Endothelial cell of hepatic sinusoid (primary cell): Measurements from ENCODE around the gene SLC35A2.

ENCODE experiments used
- in situ Hi-C: cut with HindIII; loops from 2 replicates; pipeline ENCODE4 v1.10.0; 2017; ENCODE audit warnings: low sequenced_read_pairs

Gene SLC35A2

DNA sequence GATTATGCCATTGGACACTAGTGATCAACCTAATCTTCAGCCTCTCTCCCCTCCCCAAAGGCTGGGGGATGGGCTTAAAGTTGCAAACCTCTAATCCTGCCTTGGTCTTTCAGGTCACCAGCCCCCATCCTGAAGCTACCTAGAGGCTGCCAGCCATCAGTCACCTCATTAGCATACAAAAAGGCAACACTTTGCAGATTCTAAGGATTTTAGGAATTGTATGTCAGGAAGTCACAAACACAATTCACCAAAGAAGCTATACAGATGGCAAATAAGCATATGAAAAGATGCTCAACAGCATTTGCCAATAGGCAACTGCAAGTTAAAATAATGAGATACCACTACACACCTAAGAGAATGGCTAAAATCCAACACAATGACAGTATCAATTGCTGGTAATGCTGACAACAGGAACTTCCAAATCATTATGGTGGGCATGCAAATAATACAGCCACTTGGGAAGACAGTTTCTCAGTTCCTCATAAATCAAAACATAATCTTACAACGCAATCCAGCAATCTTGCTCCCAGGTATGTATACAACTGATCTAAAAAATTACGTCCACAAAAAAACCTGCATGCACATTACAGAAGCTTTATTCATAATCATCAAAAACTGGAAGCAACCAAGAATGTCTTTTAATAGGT lies 16.4 kb upstream of the SLC35A2 start:
- in situ Hi-C loops: no loop called here

DNA sequence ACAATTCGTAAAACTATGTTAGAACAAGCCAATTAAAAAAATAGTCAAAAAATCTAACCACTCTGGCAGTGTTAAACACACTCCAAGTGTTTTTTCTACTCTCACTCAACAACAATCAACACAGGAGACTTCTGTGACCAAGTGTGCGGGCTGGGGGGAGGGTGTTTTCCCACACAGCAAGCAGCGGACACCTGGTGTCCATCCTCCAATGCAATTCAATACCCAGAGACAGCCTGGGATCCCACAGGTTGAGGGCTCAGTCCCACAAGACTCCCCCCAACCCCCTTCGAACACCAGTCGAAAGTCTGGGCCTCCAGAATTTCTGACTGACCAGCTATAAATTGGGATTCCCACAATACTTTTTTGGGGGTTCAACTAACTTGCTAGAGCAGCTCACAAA lies 15.7 kb upstream of the SLC35A2 start:
- in situ Hi-C loops: no loop called here

DNA sequence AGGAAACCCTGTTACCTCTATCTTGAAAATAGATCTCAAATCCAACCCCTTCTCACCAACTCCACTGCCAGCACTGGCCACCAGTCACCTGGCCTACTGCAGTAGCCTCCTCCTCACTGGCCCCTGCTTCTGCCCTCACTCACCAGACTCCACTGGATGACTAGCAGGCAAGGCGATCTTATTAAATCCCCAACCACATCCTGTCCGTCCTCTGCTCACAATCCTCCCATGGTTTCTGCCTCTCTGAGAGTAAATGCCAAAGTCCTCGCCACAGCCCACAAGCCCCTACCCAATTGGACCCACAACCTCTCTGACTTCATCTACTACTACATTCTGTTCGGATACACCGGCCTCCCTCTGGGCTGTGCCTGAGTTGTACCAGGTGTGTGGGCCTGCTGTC lies 12.8 kb upstream of the SLC35A2 start:
- in situ Hi-C loops: no loop called here

DNA sequence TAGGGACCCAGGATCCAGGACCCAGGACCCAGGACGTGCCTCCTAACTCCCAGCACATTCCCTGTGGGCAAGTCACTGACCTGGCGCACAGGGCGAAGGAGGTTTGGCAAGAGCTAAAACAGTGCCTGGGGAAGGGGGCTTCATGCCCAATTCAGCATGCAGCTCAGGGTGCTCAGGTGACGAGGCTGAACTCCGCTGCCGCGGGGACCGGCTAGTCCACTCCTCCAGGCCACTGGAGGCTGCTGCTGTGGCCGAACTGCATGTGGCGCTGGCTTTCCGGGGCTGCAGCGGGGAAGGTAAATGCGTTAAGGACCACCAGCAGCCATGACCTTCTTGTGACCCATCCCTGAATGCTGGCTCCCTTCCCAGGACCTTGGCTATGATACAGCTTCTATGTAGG lies 12.3 kb upstream of the SLC35A2 start:
- in situ Hi-C loops: no loop called here

DNA sequence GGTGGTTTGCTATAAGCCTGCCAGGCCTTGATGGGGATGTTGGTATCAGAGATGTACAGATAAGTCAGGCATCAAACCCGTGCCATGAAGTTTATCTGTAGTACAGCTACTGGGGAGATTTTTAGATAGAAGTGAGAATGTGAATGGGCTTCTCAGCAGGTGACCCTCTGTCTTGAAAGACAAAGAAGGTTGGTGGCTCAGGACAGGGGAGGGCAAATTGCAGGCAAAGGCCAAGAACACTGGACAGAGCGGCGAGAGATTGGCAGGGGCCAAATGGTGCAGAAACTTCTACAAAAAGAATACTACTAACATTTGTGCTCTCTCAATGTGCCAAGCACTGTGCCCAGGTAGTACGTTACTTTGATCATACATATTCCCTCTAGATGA lies 9.3 kb upstream of the SLC35A2 start:
- in situ Hi-C loops: no loop called here

DNA sequence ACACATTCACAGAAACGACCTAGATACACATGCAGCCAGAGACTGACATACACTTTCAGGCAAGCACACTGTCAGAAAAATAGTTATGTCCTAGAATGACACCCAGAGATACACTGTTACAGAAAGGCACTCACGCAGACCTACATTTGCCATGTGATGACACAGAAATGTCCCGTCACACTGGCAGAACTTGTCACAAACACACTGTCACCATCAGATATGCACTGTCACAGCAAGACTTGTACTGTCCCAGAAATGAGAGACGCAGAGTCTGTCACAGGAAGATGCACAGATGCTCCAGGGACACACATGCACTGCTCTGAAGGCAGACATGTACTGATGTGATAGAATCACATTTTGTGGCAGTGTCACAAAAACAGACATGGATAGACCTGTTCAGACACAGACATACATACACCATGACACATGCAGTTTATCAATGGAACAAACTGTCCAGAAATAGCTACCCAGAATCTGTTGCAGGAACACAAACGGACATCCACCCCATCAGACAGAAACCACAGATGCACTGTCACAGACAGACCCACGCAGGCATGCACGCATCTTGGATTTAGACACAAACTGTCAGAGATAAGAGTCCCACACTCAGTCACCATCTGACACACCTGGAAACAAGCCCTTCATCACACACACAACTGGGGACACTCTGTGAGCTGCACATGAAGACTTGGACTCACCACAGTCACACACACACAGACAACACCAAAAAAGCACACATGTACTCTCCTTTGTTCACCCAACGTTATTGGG lies 8.7 kb upstream of the SLC35A2 start:
- in situ Hi-C loops: no loop called here

DNA sequence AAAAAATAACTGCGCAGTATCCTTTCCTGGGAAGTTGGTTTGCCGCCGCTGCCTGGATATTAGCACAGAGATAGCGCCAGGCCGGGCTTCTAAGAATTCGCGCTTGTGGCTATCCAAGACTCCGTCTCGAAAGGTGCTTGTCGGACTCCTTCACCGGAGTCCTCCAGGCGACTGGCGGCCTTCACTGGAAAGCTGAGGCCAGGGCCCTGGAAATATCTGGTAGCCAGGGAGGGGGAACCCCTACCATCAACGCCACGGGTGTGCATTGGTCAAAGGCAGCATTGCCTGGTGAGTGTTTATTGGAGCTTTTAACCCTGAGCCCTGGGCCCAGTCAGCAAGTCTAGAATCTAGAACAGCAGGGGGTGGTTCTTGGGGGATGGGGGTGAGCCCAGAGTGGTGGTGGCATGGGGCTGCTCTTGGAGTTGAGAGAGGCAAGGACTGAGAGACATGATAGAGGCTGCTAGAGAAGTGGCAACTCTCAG lies 8.0 kb upstream of the SLC35A2 start:
- in situ Hi-C loops: no loop called here

DNA sequence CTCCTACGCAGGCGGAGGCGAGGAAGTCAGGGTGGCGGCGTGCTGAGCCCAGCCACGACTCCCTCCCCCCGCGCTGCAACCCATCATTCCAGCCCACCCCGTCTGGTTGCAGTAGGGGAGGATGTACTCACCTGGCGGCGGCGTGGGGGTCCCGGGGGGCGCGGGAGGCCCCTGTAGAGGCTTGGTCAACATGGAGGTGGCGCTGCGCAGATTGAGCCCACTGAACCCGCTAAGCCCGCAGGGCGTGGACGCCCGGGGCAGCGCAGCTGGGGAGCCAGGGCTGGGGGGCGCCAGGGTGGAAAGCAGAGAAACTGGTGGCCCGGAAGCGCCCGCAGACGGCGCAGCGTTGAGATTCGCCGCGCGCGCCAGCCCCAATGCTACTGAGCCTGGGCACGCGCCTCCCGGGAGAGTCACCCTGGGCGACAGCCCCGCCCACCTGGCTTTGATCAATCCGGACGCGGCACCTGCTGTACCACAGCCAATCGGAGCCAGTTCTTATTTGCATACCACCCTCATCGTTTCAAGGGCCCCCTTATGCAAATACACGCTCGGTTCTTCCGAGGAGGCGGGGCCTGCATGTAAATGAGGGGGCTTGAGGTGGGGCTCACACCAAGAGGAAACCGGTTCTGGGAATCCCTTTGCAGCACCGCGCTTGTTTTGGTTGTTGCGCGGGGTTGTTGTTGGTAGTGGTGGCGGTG lies 7.3 kb upstream of the SLC35A2 start, which contains the start of gene PIM2:
Gene PIM2, minus strand, starts transcription at position 382 of the 698 bp plus-strand sequence. Its CDS starts 190 bp downstream, at position 192.
- in situ Hi-C loops: no loop called here

DNA sequence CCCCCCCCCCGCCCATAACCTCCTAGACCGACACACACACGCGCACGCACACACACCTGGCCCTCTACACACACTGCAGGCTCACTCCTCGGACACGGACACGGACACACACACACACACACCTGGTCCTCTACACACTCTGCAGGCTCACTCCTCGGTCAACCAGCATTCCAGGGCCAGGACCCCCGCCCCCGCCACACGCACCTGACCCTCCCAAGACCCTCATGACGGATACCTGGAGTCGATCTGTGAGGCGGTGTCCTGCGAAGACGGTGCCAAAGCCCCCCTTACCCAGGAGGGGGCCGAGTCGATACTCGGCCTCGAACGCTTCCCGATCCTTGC lies 6.8 kb upstream of the SLC35A2 start:
- in situ Hi-C loops: no loop called here

DNA sequence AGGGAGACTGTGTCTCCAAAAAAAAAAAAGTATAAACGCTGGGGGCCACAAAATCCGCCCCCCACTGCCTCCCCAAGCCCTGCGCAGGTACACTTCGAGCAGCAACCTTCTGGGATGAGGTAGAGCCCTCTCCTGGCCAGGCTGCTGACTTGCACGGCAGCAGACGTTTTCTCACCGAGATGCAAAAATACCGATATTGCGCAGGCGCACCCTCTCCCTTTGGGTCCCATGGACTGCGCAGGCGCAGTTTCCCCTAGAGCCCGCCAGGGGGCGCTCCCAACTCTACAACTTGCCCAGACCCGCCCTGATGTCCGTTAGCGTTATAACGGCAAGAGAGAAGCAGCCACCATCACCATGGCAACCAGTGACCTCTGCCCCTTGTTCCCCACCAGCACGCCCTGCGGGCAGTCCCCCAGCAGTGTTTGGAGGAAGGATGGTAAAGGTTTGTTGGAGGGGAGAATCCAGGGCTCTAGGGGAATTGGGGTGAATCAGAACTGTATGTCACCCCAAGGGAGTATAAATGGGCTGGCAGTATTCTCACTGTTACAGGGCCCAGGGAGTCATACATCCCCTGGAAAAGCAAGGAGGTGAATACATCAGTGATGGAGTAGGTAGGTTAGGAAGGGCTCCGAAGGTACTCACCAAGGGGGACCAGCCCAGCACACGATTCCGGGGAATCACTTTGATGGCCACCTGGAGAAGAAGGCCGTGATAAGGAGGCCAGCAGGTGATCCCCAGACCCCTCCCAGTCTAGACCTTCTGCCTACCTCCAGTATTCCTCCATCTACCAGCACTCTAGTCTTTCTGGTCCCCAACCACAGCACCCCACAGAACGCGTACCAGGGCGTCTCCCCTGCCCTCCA lies 5.9 kb upstream of the SLC35A2 start:
- in situ Hi-C loops: no loop called here

DNA sequence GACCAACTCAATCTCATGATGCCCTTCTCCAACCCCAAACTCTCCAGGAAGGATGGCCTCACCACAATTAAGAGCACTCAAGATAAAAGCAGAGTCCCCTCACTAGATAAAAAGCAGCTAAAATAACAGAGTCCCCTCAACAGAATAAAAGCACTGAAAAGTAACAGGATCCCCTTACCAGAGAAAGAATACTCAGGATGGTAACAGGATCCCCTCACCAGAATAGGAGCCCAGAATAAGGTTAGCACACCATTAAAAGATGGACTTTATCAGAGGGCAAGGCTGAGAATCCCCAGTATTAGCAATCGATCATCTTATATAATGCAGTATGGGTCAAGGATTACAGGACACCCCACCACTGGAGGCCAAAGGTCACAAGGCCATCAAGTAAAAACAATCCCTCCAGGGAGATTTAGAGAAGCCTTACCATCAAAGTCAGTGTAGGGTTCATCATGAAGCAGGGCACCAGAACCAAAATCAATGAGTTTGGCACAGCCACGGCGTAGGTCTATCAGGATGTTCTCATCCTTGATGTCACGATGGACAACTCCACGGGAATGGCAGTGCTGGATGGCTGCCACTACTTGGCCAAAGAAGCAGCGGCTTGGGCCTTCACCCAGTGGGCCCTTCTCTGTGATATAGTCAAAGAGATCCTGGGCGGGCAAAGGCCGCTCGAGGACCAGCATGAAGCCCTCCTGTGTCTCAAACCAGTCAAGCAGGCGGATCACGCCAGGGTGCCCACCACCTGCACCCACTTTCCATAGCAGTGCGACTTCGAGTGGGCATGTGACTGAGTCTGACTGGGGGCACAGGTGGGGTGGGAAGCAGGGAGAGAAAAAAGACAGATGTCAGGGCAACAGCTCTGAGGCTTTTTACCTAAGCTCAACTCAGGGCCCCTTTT lies 3.4 kb upstream of the SLC35A2 start:
- in situ Hi-C loops: no loop called here

DNA sequence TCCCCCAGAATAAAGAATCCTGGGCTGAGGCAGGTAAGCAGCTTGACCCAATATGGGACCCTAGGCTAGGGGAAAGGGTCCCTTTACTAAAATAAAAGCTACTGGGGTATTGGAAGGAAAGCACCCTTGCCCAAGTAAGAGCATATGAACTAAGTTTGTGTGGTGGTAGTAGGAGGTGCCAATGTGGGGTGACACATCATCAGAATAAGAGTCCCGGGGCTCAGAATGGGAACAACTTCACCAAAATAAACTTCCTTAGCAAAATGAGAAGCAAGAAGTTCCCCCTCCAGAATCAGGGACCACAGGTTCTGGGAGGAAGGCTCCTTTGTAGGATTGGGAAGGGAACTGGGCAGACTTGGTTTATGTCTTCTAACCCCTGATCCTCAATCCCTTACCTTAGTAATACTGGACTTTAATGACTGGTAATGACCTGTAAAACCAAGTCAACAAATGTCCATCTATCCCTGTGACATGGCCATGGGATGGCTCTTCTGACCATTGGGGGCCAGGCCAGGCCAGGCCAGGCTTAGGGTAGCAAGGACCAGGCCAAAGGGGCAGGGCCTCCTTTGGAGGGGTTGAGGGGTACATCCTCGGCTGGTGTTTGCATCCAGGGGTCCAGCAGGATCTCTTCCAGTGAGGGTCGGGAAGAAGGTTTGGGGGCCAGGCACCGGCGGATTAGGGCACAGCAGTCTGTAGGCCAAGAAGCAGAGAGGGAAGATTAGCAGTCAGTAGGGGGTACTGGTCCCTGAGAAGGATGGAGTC lies 2.3 kb upstream of the SLC35A2 start:
- in situ Hi-C loops: no loop called here

DNA sequence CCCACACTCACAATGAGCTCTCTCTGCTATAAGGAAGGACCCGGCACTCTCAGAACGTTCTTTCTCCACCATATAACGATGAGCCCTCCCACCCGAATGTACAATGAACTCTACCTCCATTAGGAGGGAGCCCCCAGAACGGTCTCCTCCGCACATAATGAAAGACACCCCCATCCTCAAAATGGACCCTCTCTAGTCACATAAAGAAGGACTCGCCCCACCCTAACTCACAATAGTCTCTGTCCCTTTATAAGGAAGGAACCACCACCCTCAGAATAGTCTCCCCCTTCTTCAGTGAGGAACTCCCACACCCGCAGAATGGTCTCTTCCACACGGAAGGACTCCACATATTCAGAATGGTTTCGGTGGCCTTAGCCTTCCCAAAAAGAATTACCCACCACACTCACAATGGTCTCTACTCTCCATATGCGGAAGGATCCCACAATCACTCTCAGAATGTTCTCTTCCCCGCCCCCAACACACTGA lies 477 bp downstream of the SLC35A2 start:
- in situ Hi-C loops: no loop called here

DNA sequence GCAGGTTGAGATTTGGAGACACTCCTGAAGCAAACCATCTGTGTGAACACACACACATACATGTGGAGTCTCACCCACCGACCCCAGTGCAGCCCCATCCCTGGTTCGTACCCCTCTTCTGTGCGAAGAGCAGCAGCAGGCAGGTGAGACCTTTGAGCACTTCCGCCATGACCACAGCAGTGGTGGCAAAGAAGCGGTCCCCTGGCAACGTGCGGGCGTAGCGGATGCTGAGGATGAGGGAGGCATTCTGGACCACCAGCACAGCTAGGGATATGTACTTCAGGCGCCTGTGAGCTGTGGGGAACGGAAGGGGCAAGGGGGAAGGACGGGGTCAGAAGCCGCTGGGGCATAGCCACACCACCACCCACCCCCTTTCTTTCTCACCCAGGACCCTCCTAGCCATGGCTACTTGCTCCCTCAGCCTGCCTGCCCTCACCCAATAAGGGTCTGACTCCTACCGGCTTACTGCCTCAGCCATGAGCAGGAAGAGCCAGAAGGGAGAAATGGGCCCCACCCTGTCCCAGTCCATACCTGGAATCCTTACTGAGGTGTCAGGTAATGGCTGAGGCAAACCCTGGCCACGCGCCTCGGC lies 1.6 kb downstream of the SLC35A2 start:
- in situ Hi-C loops: no loop called here

DNA sequence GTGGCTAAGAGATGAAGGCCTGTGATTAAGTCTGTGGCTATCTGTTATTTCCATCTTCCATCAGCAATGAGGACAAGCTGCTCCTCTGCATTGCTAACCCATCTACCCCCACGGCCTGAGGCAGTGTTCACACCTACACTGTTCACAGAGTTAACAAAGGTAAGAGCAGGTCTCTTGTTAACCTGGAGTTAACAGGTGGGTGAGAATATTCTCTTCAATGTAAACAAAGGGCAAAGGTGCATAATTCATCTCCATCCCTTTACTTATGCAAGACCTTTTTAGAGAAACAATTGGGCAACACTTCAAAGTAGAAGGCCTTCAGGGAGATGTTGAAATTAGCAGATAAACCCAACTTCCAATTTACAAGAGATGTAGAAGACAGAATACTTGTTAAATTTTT lies 2.8 kb downstream of the SLC35A2 start:
- in situ Hi-C loops: no loop called here

DNA sequence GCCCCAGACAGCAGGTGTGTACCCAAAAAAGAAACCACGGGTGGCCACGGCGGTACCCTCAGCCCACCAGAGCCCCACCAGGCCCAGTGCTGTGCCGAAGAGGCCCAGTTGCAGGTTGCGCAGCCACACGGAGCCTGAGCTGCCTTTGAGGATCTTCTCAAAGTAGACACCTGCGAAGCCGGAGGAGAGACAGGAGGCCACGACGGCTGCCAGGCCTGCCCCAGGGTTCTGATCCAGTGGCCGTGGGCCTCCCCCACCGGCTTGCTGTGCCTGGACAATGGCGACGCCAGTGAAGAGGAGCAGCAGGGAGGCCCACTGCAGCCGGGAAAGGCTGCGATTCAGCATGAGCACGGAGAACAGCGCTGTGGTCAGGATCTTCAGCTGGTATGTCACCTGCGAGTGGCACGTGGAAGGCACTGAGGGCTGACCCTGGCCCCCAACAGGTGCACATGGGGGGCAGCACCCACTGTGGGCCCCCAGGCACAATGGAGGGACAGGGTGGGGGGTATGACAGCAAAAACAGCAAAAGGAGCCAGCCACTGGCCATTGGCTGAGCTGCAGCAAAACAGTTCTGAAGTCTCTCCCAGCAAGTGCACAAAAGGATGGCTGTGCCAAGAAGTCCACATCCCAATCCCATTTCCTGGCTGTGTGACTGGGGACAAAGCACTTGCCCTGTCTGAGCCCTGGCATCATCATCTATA lies 6.2 kb downstream of the SLC35A2 start:
- in situ Hi-C loops: no loop called here

DNA sequence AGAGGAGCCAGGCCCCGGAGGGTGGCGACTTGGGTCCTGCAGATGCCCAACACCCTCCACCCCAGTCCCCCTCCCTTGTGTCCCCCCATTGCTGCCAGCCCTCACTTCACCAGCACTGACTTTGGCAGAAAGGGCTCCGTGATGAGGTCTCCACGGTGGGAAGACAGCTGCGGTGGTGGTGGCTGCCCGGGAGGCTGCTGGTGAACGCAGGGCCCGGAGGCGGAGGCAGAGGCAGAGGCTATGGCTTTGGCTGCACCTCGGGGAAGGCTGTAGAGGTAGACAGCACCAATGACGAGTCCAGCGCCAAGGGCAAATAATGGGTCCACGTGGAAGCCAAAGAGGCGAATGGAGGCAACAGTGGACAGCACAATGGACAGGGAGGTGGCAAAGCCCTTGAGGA lies 6.8 kb downstream of the SLC35A2 start:
- in situ Hi-C loops: no loop called here

DNA sequence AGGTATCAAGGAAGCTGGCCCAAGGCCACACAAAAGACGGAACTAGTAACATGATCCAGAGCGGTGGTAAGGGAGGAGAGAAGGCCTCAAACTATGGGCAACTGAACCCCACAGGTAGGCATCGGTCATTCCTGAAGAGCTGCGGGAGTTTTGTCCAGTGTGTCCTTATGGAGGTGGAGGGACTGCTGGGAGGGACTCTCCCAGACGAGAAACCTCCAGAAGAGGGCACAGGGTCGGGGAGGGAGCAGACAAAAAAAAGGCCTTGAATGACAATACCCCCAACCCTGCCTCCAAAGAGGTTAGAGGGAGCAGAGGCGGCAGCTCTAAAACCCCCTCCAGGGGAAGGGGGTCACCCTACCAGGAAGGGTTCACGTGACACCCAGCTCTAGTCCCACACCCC lies 7.3 kb downstream of the SLC35A2 start:
- in situ Hi-C loops: no loop called here
